Left ventricle myocardium inferior (tissue), 1 donor: Measurements from ENCODE around the gene CPOX. TPM values are rescaled to one million over a fixed set of nuclear protein-coding genes. Genes with fewer than 3 reads are reported as not detected.
"Not testable (repeated sequence)": the region's sequence is repeated elsewhere in the genome, so short reads cannot be mapped to it uniquely, and the experiment has no call there.

Source experiments
- DNase-seq: peaks from one replicate; pipeline ENCODE4 v3.0.0-alpha.2; 2020
- H3K27ac ChIP-seq: fragments of 200-600 bp; replicated peaks from 2 replicates; pipeline ENCODE4 v1.8.0; 2021
- H3K27me3 ChIP-seq: fragments of 200-600 bp; 2 replicates; pipeline ENCODE4 v1.8.0; 2021; ENCODE audit warnings: low read depth
- H3K36me3 ChIP-seq: fragments of 200-600 bp; 2 replicates; pipeline ENCODE4 v1.8.0; 2021
- H3K4me1 ChIP-seq: fragments of 200-600 bp; 2 replicates; pipeline ENCODE4 v1.8.0; 2021
- H3K4me3 ChIP-seq: fragments of 200-600 bp; 2 replicates; pipeline ENCODE4 v1.8.0; 2021; ENCODE audit warnings: mild to moderate bottlenecking, moderate library complexity
- H3K9me3 ChIP-seq: fragments of 200-600 bp; replicated peaks from 2 replicates; pipeline ENCODE4 v1.8.0; 2021
- intact Hi-C: fragments of 100-400 bp; cut with micrococcal nuclease; formaldehyde crosslinking; loops from one replicate; pipeline ENCODE4 v1.11.0; 2022
- long read RNA-seq: library from polyadenylated mRNA; unstranded; transcript quantifications from one replicate; pipeline ENCODE4 v2.0.0, GENCODE V29; 2021
- total RNA-seq: library from RNA; stranded (reverse); fragmentation: NEBNext Ultra II Directional; extraction: Animal tissue kit (Norgen Biotek cat#: 25700); gene quantifications from one replicate; pipeline ENCODE4 v1.2.1, GENCODE V29; 2021
- TF ChIP-seq, protein P1 (sequence below): fragments of 200-600 bp; IDR thresholded peaks from 2 replicates; pipeline ENCODE4 v1.8.0; 2021; ENCODE audit warnings: antibody characterized with exemption, mild to moderate bottlenecking, borderline replicate concordance
- donor health status: DM: no; HTN: yes; CAD: no; lungs with severe emphysema.

Gene CPOX
- 12.8 TPM for total RNA-seq
- long read RNA-seq, transcript CPOX-201 (7 exons, 2,821 nt), result major isoform, 53 of 60 reads
- long read RNA-seq, partial matches to known transcripts, result 1 of 60 reads
- long read RNA-seq, other reads (novel, unspliced or antisense), result 6 of 60 reads

DNA sequence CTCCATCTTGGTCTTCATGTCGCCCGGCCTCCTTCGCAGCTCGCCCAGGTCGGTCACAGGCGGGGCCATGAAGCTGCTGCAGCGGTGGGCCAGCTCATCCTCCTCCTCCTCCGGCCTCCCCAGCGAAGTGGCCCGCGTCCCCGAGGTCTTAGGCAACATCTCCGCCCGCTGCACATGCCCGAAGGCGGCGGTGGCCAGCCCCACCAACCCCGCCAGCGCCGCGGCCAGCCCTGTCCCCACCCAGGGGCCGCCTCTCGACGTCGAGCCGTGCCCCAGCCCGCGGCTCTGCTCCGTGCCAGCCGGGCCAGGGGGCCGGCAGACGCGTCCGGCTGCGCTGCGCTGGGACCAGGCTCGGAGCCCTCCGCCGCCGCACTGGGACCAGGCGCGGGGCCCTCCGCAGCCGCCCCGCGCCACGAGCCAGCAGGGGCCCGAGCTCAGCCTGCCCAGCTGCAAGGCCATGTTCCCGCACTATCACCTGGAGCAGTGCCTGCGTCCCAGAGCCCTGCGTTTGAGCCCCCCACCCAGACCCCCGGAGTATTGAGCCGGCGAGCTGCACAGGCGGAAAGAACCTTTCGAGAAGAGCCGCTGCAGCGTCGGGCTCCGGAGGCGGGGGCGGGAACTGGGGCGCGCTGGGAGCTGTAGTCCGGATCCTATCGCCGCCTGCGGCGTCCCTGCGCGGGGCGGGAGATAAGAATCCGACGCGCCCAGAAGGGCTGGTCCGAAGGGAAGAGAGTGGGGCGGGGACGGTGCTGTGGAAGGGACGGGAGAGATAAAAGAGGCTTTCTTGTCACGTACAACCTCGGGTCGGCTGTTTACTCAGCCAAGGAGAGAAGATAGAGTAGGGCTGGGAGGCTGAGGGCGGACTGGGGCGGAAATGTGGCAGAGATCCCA lies at the start of gene CPOX:
CPOX (minus strand) TSS at position 566 of the 891 bp plus-strand sequence; CDS start at position 459, 107 bp downstream.
- no peaks in the 10 kb centered on the region for H3K9me3 ChIP-seq
- TF ChIP-seq, protein P1, sequence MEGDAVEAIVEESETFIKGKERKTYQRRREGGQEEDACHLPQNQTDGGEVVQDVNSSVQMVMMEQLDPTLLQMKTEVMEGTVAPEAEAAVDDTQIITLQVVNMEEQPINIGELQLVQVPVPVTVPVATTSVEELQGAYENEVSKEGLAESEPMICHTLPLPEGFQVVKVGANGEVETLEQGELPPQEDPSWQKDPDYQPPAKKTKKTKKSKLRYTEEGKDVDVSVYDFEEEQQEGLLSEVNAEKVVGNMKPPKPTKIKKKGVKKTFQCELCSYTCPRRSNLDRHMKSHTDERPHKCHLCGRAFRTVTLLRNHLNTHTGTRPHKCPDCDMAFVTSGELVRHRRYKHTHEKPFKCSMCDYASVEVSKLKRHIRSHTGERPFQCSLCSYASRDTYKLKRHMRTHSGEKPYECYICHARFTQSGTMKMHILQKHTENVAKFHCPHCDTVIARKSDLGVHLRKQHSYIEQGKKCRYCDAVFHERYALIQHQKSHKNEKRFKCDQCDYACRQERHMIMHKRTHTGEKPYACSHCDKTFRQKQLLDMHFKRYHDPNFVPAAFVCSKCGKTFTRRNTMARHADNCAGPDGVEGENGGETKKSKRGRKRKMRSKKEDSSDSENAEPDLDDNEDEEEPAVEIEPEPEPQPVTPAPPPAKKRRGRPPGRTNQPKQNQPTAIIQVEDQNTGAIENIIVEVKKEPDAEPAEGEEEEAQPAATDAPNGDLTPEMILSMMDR, result no peak
- peaks cover 47% of the 10 kb centered on the region for H3K4me1 ChIP-seq
- DNase-seq, result peak; percentile 88
- no peaks in the 10 kb centered on the region for H3K27me3 ChIP-seq
- H3K27ac ChIP-seq, result peak within 1 kb of the TSS; percentile 90
- intact Hi-C loops, result loop anchor here (5.0 to 10.0 kb wide), 2 partner anchors 71 to 402 kb away; partner anchors contain the start of gene CLDND1
- H3K36me3 ChIP-seq, result peaks cover 23% of the 10 kb centered on the region
- peak within 1 kb of the TSS; percentile 92 for H3K4me3 ChIP-seq

DNA sequence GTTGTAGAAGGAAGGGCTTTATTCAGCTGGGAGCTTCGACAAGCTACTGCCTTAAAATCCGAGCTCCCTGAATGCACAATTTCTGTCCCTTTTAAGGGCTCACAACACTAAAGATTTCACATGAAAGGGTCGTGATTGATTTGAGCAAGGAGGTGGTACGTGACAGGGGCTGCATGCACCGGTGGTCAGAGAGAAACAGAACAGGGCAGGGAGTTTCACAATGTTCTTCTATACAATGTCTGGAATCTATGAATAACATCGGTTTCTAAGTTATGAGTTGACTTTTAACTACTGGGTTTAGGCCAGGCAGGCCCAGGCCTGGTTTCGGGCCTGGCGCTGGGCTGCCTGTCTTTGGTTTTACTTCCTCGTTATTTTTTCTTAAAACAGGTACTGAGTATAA lies 49.4 kb upstream of the CPOX start:
- H3K4me1 ChIP-seq, DNase-seq, intact Hi-C loops, H3K27ac ChIP-seq, H3K9me3 ChIP-seq, H3K27me3 ChIP-seq, H3K36me3 ChIP-seq, H3K4me3 ChIP-seq: not testable (repeated sequence)

DNA sequence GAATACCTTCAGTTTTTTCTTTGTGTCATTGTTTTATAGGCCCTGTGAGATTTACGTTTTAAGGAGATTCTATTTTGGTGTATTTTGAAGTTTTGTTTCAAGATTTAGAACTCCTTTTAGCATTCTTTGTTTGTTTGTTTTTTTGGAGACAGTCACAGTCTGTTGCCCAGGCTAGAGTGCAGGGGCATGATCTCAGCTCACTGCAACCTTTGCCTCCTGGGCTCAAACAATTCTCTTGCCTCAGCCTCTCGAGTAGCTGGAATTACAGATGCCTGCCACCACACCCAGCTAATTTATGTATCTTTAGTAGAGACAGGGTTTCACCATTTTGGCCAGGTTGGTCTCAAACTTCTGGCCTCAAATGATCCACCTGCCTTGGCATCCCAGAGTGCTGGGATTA lies 48.3 kb upstream of the CPOX start:
- H3K9me3 ChIP-seq, H3K27me3 ChIP-seq, H3K4me3 ChIP-seq, H3K36me3 ChIP-seq, H3K4me1 ChIP-seq, intact Hi-C loops, H3K27ac ChIP-seq, DNase-seq: not testable (repeated sequence)

DNA sequence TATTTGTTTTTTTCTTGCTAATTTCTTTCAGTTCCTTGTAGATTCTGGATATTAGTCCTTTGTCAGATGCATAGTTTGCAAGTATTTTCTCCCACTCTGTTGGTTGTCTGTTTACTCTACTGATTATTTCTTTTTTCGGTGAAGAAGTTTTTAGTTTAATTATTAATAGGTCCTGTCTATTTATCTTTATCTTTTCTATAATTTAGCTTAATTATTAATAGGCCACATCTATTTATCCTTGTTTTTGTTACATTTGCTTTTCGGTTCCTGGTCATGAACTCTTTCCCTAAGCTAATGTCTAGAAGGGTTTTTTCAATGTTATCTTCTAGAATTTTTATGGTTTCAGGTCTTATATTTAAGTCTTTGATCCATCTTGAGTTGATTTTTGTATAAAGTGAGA lies 45.1 kb upstream of the CPOX start:
- H3K4me3 ChIP-seq, DNase-seq, H3K36me3 ChIP-seq, H3K27ac ChIP-seq, H3K4me1 ChIP-seq, intact Hi-C loops, H3K27me3 ChIP-seq, H3K9me3 ChIP-seq: not testable (repeated sequence)

DNA sequence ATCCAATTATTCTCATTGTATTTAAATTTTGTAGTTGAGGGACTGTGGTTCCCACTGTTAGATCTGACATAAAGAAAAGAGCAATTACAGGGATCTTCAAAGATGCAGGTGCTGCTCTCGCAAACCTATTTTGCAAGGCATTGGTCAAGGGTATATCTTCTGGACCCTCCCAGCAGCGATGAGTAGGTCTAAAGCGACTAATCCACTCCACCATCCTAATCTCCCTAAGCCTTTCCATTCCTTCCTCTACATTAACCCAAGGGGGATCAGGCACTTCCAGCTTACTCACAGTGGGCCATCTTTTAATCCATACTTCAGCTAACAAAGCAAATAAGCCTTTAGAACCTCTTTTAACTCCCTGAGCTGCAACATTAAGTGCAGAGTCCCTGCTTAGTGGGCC lies 37.0 kb upstream of the CPOX start:
- TF ChIP-seq, protein P1, result no peak
- no peak overlapping the region for H3K27ac ChIP-seq
- no peaks in the 10 kb centered on the region for H3K9me3 ChIP-seq
- DNase-seq, result no peak
- H3K4me1 ChIP-seq, result no peaks in the 10 kb centered on the region
- H3K4me3 ChIP-seq, result no peak overlapping the region
- no peaks in the 10 kb centered on the region for H3K36me3 ChIP-seq
- H3K27me3 ChIP-seq, result no peaks in the 10 kb centered on the region
- intact Hi-C loops, result no loop called here

DNA sequence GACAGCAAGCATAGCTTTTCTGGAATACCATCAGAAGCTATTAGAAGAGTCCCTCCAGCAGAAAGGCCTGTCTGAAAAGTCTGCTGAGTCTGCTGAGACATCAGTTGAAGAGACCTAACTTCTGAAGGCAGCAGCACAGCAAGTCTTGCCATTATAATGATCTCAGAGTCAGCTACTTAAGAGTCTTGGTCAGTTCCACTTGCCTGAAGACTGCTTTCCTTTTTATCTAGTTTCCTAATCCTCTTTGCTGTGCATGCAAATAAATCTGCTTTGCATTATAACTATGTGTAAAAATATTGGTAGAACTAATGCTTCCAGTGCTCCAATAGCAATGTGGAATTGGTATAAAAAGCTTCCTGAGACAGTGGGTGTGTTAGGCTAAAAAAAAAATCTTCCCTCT lies 34.9 kb upstream of the CPOX start:
- DNase-seq, result no peak
- no peaks in the 10 kb centered on the region for H3K27me3 ChIP-seq
- no peak overlapping the region for H3K4me3 ChIP-seq
- intact Hi-C loops, result no loop called here
- TF ChIP-seq, protein P1, result no peak
- H3K4me1 ChIP-seq, result no peaks in the 10 kb centered on the region
- H3K36me3 ChIP-seq, result no peaks in the 10 kb centered on the region
- no peak overlapping the region for H3K27ac ChIP-seq
- H3K9me3 ChIP-seq, result no peaks in the 10 kb centered on the region

DNA sequence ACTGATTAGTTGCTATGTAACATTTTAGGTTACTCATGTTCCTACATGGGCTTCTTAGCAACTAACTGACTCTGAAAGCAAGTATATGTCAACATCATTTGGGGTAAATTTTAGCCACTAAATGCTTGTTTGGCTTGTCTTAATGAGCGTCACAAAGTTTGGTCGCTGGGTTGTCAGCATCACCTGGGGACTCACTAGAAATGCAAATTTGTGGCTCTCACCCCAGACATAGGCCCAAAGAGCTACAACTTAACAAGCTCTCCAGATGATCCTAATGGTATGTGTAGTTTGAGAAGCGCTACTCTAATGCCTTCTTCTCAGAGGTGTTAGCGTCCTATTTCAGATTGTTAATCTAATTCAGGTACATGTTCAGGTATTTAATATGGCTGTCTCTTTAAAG lies 32.7 kb upstream of the CPOX start:
- no peak for DNase-seq
- Histone ChIP-seq H3K36me3 (no peaks in the 10 kb centered on the region), H3K27me3 (no peaks in the 10 kb centered on the region), H3K4me1 (no peaks in the 10 kb centered on the region), H3K9me3 (no peaks in the 10 kb centered on the region), H3K4me3 (no peak overlapping the region), H3K27ac (no peak overlapping the region)
- intact Hi-C loops, result no loop called here
- TF ChIP-seq, protein P1, result no peak
